ENCODE results near the gene PKHD1.

DNA sequence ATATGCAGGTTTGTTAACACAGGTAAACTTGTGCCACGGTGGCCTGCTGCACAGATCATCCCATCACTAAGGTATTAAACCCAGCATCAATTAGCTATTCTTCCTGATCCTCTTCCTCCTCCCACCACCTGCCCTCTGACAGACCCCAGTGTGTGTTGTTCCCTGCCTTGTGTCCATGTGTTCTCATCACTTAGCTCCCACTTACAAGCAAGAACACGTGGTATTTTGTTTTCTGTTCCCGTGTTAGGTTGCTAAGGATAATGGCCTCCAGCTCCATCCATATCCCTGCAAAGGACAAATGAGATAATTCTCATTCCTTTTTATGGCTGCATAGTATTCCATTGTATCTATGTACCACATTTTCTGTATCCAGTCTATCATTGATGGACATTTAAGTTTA is 294.0 kb downstream of the PKHD1 start:
- TF ChIP-seq, protein P1, sequence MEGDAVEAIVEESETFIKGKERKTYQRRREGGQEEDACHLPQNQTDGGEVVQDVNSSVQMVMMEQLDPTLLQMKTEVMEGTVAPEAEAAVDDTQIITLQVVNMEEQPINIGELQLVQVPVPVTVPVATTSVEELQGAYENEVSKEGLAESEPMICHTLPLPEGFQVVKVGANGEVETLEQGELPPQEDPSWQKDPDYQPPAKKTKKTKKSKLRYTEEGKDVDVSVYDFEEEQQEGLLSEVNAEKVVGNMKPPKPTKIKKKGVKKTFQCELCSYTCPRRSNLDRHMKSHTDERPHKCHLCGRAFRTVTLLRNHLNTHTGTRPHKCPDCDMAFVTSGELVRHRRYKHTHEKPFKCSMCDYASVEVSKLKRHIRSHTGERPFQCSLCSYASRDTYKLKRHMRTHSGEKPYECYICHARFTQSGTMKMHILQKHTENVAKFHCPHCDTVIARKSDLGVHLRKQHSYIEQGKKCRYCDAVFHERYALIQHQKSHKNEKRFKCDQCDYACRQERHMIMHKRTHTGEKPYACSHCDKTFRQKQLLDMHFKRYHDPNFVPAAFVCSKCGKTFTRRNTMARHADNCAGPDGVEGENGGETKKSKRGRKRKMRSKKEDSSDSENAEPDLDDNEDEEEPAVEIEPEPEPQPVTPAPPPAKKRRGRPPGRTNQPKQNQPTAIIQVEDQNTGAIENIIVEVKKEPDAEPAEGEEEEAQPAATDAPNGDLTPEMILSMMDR (IDR thresholded peaks at IDR 0.05): no peak
- TF ChIP-seq TCF7L2 (IDR thresholded peaks at IDR 0.05; ENCODE audit: low read depth, low read length) (no peak), POLR2AphosphoS5 (IDR thresholded peaks at IDR 0.05; ENCODE audit: low read depth, low read length) (no peak), SIN3A (IDR thresholded peaks at IDR 0.05; ENCODE audit: borderline replicate concordance, insufficient read depth, low read depth, low read length) (no peak)
- TF ChIP-seq, protein P2, sequence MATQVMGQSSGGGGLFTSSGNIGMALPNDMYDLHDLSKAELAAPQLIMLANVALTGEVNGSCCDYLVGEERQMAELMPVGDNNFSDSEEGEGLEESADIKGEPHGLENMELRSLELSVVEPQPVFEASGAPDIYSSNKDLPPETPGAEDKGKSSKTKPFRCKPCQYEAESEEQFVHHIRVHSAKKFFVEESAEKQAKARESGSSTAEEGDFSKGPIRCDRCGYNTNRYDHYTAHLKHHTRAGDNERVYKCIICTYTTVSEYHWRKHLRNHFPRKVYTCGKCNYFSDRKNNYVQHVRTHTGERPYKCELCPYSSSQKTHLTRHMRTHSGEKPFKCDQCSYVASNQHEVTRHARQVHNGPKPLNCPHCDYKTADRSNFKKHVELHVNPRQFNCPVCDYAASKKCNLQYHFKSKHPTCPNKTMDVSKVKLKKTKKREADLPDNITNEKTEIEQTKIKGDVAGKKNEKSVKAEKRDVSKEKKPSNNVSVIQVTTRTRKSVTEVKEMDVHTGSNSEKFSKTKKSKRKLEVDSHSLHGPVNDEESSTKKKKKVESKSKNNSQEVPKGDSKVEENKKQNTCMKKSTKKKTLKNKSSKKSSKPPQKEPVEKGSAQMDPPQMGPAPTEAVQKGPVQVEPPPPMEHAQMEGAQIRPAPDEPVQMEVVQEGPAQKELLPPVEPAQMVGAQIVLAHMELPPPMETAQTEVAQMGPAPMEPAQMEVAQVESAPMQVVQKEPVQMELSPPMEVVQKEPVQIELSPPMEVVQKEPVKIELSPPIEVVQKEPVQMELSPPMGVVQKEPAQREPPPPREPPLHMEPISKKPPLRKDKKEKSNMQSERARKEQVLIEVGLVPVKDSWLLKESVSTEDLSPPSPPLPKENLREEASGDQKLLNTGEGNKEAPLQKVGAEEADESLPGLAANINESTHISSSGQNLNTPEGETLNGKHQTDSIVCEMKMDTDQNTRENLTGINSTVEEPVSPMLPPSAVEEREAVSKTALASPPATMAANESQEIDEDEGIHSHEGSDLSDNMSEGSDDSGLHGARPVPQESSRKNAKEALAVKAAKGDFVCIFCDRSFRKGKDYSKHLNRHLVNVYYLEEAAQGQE (IDR thresholded peaks at IDR 0.05; ENCODE audit: insufficient read depth in 1 of 2, low read depth in 2 of 2, low read length in 1 of 2): no peak
